Heart right ventricle (tissue), 16 donors: ENCODE results near the gene CNDP1. TPM values are rescaled to one million over a fixed set of nuclear protein-coding genes. Genes with fewer than 3 reads are reported as not detected.

ENCODE experiments used
- ATAC-seq, 8 donors: fragments of 200-7000 bp; cut with Tn5 transposase; one replicate each; pipeline ENCODE4 v1.9.1; 2020; ENCODE audit warnings: mild to moderate bottlenecking in 8 of 8, moderate library complexity in 8 of 8, moderate number of reproducible peaks in 1 of 8
- DNase-seq, 2 donors: peaks; one replicate each; pipeline ENCODE4 v3.0.0-alpha.2; 2020
- H3K27ac ChIP-seq, 10 donors: fragments of 200-600 bp; sonication (generic) in 2 of 10; one replicate each; pipeline versions ENCODE4 v1.5.0 to v1.8.0; 2020 to 2022; ENCODE audit warnings: mild to moderate bottlenecking in 3 of 10
- H3K27me3 ChIP-seq, 7 donors: fragments of 200-600 bp; one replicate each; pipeline ENCODE4 v1.8.0; 2021 to 2022; ENCODE audit warnings: mild to moderate bottlenecking in 2 of 7
- H3K36me3 ChIP-seq, 9 donors: fragments of 200-600 bp; sonication (generic) in 1 of 9; one replicate each; pipeline versions ENCODE4 v1.5.0 to v1.8.0; 2020 to 2022; ENCODE audit warnings: mild to moderate bottlenecking in 2 of 9
- H3K4me1 ChIP-seq, 9 donors: fragments of 200-600 bp; sonication (generic) in 1 of 9; one replicate each; pipeline versions ENCODE4 v1.5.0 to v1.8.0; 2020 to 2022; ENCODE audit warnings: mild to moderate bottlenecking in 4 of 9
- H3K4me3 ChIP-seq, 10 donors: fragments of 200-600 bp; sonication (generic) in 2 of 10; one replicate each; pipeline versions ENCODE4 v1.5.0 to v1.8.0; 2020 to 2022; ENCODE audit warnings: mild to moderate bottlenecking in 7 of 10, moderate library complexity in 2 of 10
- H3K9me3 ChIP-seq, 11 donors: fragments of 200-600 bp in 10 of 11; sonication (generic) in 2 of 11; one replicate each; pipeline versions ENCODE4 v1.5.0 to v1.8.0; 2013 to 2022; ENCODE audit warnings: mild to moderate bottlenecking in 2 of 11, control low read depth in 1 of 11, moderate library complexity in 1 of 11
- WGBS, 2 donors: extraction: QIAGEN DNeasy Blood & Tissue Kit; methylation state at CpG; one replicate each; pipeline ENCODE4 v1.1.7; 2013; ENCODE audit warnings: inconsistent platforms in 1 of 2; 5-methylcytosine and 5-hydroxymethylcytosine counted together
- intact Hi-C, 10 donors: fragments of 100-400 bp; cut with DNase I; formaldehyde crosslinking; loops; one replicate each; pipeline versions ENCODE4 v1.11.1 to v1.14.2; 2022
- polyA plus RNA-seq, 2 donors: library from polyadenylated mRNA; stranded (reverse); fragments of 200-250 nt; gene quantifications; one replicate each; pipeline ENCODE4 v1.2.3, GENCODE V29; 2013
- total RNA-seq, 10 donors: library from RNA; stranded (reverse); fragmentation: NEBNext Ultra II Directional in 3 of 10; extraction: Animal tissue kit (Norgen Biotek cat#: 25700) in 3 of 10; gene quantifications; one replicate each; pipeline versions ENCODE4 v1.2.1 to v1.2.4, GENCODE V29; 2021 to 2023
- TF ChIP-seq, protein P1 (sequence below), 9 donors: fragments of 200-600 bp; sonication (generic) in 2 of 9; IDR thresholded peaks; one replicate each; pipeline versions ENCODE4 v1.5.0 to v1.8.0; 2021 to 2022; ENCODE audit warnings: antibody characterized with exemption in 9 of 9, mild to moderate bottlenecking in 5 of 9, moderate library complexity in 1 of 9
- donor health status: Arrhythmogenic right ventricular cardiomyopathy.
- donor health status: ischemic (EF 13 %, LVEDD 7.1; RV severe dilation, severe dysfunction).
- donor health status: healthy with polysubstance abuse.
- donor health status: DM: no; HTN: yes; CAD: no.
- donor health status: DM: no; HTN: no; CAD: no.
- donor health status: ischemic (EF 25% LVEDD 6.9; RV normal size, moderate dysfunction).
- donor health status: ischemic (EF 25% LVEDD 5.7; RV mildly dilated, moderate dysfunction).
- donor health status: healthy.
- donor health status: DM: yes; HTN: yes; CAD: no.
- donor health status: Ischemic cardiomyopathy.
- donor health status: ischemic (EF 35%, LVEDD 5.7; RV mildly dilated, moderate dysfunction).
- donor health status: nonischemic (EF 11% LVEDD 7.7; RV severe dilation, severe dysfunction).
- donor health status: DM: yes; HTN: yes; CAD: no.
- donor health status: PGD.
- donor health status: ischemic (EF 29% LVEDD 5.4; RV normal size, mild dysfunction).
- donor health status: nonischemic (EF 23%, LVEDD 6.1; RV moderate dilation, normal function).

CNDP1 gene
- total and polyA plus RNA-seq, 12 donors: 0.11 to 0.12 TPM; not detected in 10

DNA sequence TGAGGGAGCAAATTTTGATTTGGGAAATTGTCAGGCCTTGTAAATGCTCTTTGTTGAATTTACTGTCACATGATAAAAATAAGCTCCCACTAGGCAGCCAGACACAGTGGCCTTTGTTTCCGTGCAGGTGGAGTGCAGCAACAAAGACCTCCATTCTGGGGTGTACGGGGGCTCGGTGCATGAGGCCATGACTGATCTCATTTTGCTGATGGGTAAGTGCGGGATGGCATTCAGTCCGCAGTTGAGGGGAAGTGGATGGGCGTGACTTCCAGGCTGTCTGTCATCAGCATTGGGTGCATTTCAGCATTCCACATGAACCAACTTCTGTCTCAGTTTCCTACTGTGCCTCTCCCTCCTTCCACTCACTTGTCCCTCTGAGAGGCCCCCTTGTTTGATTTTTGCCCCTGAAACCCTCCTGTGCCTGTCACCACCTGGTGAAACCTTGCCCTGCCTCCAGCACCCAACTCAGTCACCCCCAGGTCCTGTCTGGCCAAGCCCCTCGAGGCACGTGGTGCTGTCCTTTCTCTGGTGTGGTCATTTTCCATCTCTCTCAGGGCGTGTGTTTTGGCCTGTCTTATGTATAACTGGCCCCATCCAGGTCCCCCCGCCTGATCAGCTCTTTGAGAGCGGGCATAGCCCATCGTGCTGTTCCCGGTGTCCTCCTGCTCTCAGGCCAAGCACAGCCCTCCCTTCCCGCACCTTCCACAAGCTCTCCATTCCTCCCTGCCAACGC lies 21.8 kb upstream of the CNDP1 start:
- 90 to 92% methylated on average over 15 of the region's 15 CpGs for WGBS, 2 donors
- TF ChIP-seq, protein P1, sequence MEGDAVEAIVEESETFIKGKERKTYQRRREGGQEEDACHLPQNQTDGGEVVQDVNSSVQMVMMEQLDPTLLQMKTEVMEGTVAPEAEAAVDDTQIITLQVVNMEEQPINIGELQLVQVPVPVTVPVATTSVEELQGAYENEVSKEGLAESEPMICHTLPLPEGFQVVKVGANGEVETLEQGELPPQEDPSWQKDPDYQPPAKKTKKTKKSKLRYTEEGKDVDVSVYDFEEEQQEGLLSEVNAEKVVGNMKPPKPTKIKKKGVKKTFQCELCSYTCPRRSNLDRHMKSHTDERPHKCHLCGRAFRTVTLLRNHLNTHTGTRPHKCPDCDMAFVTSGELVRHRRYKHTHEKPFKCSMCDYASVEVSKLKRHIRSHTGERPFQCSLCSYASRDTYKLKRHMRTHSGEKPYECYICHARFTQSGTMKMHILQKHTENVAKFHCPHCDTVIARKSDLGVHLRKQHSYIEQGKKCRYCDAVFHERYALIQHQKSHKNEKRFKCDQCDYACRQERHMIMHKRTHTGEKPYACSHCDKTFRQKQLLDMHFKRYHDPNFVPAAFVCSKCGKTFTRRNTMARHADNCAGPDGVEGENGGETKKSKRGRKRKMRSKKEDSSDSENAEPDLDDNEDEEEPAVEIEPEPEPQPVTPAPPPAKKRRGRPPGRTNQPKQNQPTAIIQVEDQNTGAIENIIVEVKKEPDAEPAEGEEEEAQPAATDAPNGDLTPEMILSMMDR (IDR thresholded peaks at IDR 0.05): no peak
- peaks cover 0 to 100% (median 55%) of the 10 kb centered on the region in 9 donors for H3K36me3 ChIP-seq

DNA sequence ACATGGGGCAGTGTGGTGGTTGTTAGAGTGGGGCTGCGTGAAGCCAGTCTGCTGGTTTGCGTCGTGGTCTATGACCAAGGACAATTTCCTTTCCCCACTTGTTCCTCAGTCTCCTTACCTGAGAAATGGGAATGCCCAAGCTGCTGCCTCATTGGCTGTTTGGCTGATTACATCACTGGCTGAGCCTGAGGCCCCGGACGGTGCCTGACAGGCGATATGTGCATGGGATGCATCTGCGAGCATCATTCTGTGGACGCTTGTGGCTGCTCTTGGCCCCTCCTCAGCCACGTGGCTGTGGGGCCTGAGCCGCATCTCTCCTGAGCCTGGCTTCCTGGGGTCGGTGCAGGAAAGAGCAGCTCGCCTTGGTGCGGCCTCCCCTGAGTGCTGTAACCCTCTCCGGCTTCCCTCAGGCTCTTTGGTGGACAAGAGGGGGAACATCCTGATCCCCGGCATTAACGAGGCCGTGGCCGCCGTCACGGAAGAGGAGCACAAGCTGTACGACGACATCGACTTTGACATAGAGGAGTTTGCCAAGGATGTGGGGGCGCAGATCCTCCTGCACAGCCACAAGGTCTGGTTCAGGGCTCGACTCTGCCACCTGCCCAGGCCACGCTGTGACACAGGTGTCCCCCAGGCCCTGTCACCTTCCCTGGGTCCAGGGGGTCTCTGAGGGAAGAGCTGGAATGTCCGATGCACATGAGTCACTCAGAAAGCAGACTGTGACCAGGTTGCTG lies 21.0 kb upstream of the CNDP1 start:
- TF ChIP-seq, protein P1 (IDR thresholded peaks at IDR 0.05): no peak
- DNase-seq: no peak
- no peak overlapping the region for H3K27ac ChIP-seq
- no peaks in the 10 kb centered on the region for H3K9me3 ChIP-seq
- 93 to 95% methylated on average over 27 of the region's 27 CpGs for WGBS, 2 donors
- H3K27me3 ChIP-seq: no peaks in the 10 kb centered on the region
- ATAC-seq: no peak
- H3K4me3 ChIP-seq: no peak overlapping the region
- H3K36me3 ChIP-seq: peaks cover 0 to 100% (median 61%) of the 10 kb centered on the region in 9 donors
- intact Hi-C loops: no loop called here
- H3K4me1 ChIP-seq: peaks cover 0 to 3% (median 0%) of the 10 kb centered on the region in 9 donors

More for the DNA sequence above, 21.8 kb upstream of the CNDP1 start:
- H3K27ac ChIP-seq: no peak overlapping the region
- H3K27me3 ChIP-seq: no peaks in the 10 kb centered on the region
- no peak overlapping the region for H3K4me3 ChIP-seq
- intact Hi-C loops: no loop called here
- ATAC-seq: no peak
- no peaks in the 10 kb centered on the region for H3K9me3 ChIP-seq
- H3K4me1 ChIP-seq: peaks cover 0 to 7% (median 0%) of the 10 kb centered on the region in 9 donors
- DNase-seq: no peak

DNA sequence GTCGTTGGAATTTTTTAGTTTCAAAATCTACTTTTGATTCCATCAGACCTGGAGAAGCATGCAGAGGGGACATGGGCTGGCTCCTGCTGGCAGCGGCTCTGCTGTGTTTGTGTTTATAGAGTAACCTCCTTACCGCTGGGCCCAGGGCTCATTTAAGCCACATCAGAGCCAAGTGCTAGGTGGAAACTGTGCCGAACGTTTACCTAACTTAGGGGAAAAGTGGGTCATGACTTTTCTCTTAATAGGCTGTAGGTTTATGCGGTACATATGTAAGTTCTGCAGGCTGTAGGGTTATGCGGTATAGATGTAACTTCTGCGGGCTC lies 20.5 kb upstream of the CNDP1 start:
- TF ChIP-seq, protein P1 (IDR thresholded peaks at IDR 0.05): no peak
- no peak overlapping the region for H3K4me3 ChIP-seq
- DNase-seq (no peak), ATAC-seq (no peak)
- peaks cover 0 to 3% (median 0%) of the 10 kb centered on the region in 9 donors for H3K4me1 ChIP-seq
- WGBS, 2 donors: 92% methylated on average over 8 of the region's 8 CpGs
- H3K27me3 ChIP-seq: no peaks in the 10 kb centered on the region
- no peak overlapping the region for H3K27ac ChIP-seq
- no peaks in the 10 kb centered on the region for H3K9me3 ChIP-seq
- intact Hi-C loops: no loop called here
- peaks cover 2 to 100% (median 61%) of the 10 kb centered on the region in 9 donors for H3K36me3 ChIP-seq

DNA sequence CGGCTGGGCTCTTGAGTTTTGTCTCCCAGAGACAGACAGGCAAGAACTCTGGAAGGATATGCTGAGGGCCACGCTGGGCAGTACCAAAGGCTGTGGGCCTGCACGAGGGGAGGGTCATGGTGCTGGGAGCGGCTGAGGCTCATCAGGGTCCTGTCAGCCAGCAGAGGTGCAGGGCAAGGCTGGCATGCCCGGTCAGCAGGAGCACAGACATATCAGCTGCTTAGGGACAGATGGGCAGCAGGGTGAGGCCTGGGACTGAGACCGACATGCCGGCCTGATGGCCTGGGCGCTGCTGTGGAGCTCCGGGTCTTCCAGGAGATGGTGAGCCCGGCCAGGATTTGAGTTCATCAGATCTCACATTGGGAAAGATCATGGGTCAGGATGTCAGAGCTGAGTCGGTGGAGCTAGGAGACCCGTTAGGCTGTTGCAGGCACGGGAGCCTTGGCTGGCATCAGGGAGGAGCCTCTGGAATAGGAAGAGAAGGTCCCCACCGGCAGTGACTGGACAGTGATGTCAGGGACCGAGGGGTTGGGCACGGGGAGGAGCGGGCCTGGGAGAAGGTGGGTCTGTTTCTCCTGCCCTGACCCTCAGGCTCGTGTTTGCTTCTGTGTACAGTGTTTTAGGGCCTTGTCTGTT lies 19.3 kb upstream of the CNDP1 start:
- TF ChIP-seq, protein P1 (IDR thresholded peaks at IDR 0.05): no peak
- H3K36me3 ChIP-seq: peaks cover 0 to 100% (median 66%) of the 10 kb centered on the region in 9 donors

More for the DNA sequence above, 19.3 kb upstream of the CNDP1 start:
- H3K27me3 ChIP-seq: no peaks in the 10 kb centered on the region
- peaks cover 0 to 3% (median 0%) of the 10 kb centered on the region in 9 donors for H3K4me1 ChIP-seq
- no peak overlapping the region for H3K27ac ChIP-seq
- H3K4me3 ChIP-seq: no peak overlapping the region
- H3K9me3 ChIP-seq: no peaks in the 10 kb centered on the region
- 92% methylated on average over 18 of the region's 18 CpGs for WGBS, 2 donors
- ATAC-seq (no peak), DNase-seq (no peak)
- intact Hi-C loops: no loop called here
